Activated gamma-delta T cell (primary cell): ENCODE results near the gene CCDC93.
"Not testable (repeated sequence)": the region's sequence is repeated elsewhere in the genome, so short reads cannot be mapped to it uniquely, and the experiment has no call there.

Experiments used
- DNase-seq: peaks from one replicate; lab custom pipeline; 2025; lab: John Stamatoyannopoulos, UW

Gene CCDC93

GRCh38 chr2:117956036-117956796 is 57.7 kb downstream of the CCDC93 start:
- DNase-seq, result no peak

DNA sequence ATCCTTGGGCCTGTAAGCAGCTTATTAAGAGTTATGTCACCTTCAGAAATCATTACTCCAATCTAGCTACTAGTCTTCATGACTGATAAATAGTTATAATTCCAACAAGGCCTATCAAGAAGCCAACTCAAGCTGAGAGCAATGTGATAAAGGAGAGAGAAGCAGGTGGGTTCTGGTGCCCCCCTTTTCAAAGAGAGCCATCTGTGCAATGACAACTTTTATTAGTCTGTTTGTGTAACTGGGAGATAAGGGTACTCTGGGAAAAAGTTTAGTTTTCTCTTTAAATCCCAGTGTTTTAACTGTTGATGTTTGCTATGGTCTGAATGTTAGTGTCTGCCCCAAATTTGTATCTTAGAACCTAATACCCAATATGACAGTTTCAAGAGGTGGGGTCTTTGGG is 60.6 kb downstream of the CCDC93 start:
- no peak for DNase-seq

DNA sequence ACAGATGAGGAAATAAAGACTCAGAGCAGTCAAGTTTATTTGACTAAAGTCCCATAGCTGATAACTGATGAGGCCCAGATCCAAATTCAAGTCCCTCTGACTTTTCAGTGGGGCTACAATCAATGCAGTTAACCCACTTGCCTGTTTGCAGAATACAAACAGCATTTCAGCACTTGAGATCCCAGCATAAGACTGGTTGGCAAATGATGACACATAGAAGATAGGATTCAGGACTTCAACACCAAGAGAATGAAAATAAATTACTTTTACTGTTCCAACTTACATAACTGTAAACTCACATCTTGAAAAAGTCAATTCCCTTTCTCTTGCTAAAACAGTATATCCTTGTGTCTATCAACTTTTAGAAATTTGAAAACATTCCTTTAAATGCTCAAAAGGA is 61.2 kb downstream of the CCDC93 start:
- DNase-seq, result no peak

- DNase-seq, result no peak
These were observed 61.6 kb downstream of the CCDC93 start for GRCh38 chr2:117952228-117952627.

DNA sequence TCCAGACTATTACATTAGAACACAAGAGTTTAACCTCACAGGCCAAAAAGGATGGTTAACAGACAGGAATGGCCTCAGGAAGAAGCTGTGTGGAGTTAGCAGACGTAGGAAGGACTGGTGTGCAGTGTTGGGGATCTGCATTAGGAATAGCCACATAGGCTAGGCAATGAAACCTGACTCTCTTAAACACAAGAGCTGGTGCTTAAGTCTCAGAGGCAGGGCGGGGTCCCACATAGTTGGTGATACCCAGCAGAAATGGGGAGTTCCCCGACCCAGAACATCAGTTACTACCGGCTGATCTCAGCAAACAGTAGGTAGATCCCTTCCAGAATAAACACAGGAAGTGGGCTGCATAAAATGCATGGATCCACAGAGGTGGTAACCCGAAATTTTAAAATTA is 64.1 kb downstream of the CCDC93 start:
- DNase-seq, result no peak

GRCh38 chr2:117948615-117949014 is 65.3 kb downstream of the CCDC93 start:
- DNase-seq, result no peak

DNA sequence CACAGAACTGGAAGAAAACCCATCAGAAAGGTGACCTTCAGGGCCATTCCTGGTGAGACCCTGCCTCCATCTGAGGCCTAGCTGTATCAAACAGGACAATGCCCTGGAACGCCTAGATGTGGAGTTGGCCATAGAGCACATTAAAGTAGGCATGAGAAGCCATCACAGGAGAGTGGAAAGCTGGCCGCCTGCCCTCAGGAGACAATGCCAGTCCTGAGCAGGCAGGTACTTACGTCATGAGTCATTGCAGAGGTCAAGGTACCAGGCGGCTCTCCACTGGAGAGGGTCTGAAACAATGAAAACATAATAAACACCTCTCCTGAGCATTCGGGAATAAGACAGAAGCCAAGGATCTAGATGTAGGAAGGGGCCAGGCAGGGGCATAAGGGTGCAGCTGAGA is 68.6 kb downstream of the CCDC93 start:
- DNase-seq, result no peak

- DNase-seq, result no peak
These were observed 69.1 kb downstream of the CCDC93 start for GRCh38 chr2:117944816-117945215.

- DNase-seq, result no peak
These were observed 70.7 kb downstream of the CCDC93 start for GRCh38 chr2:117943013-117943672.

DNA sequence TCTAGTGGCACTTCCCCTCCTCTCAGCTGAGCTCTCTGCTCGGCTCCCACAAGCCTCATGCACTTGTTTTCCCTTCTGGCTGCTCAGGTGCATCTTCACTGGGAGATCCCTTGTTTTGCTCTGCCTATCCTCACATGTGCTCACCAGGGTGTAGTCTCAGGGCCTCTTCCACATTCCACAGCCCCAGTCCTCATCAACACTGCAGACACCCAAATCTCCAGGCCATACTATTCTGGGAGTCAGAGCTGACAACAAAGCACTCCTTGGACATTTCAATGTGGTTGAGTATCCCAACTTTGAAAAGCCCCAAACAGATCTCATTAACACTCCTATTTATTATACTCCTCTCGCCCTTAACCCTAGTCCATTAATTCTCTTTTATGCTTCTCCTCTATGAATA is 71.3 kb downstream of the CCDC93 start:
- no peak for DNase-seq

DNA sequence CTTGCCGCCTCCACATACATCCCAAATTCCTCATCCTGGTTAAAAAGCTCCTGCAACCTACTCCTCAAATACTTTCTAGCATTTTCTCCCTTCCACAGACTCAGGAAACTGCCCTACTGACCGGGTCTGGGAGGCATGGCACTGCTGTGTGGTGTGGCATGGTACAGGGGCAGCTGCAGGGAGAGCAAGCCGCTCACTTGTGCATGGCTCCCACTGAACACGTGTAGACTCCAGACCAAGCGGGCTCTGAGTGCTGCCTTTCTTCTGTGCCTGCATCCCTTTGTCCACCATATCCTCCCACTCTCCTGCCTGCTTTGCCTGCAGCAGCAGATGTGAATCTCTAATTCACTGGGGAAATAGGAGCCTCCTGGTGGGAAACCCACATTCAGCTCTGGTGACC is 72.2 kb downstream of the CCDC93 start:
- DNase-seq, result no peak

- no peak for DNase-seq
These were observed 73.4 kb downstream of the CCDC93 start for GRCh38 chr2:117940436-117940835.

- no peak for DNase-seq
These were observed 75.3 kb downstream of the CCDC93 start for GRCh38 chr2:117938611-117939010.

- no peak for DNase-seq
These were observed 76.9 kb downstream of the CCDC93 start for GRCh38 chr2:117936871-117937428.

DNA sequence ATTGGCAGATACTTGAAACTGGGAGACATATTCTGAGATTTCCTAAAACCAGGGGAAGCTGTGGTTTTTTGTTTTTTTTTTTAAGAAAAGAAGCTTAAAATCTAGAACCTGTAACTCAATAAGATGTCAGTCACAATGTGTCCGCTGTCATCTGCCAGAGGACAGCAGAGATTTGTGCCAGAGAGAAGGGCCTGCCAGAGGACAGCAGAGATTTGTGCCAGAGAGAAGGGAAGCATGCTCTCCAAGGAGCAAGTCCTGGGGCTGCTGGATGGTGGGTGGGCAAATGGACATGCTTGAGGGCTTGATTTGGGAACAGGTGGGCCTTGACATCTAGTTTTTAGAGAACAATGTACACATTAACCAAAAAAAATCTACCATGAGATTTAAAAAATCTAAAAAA is 77.9 kb downstream of the CCDC93 start:
- DNase-seq, result no peak

DNA sequence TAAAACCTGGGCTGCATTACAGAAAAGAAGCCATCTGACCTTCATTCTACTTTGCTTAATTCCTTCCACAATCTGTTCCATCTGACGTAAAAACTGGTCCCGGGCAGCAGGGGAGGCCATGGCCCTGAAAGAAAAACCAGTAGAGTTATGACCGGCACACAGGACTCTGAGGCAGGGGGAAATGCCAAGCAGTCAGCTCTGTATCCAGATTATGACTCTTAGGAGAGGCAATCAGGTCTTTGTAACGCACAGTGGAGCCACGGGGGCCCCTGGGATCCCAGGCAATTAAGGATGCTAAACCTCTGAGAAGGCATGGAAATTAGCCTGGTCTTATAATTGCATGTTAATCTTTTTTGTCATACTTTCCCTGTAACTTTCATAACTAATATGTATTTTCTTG is 78.4 kb downstream of the CCDC93 start:
- no peak for DNase-seq

DNA sequence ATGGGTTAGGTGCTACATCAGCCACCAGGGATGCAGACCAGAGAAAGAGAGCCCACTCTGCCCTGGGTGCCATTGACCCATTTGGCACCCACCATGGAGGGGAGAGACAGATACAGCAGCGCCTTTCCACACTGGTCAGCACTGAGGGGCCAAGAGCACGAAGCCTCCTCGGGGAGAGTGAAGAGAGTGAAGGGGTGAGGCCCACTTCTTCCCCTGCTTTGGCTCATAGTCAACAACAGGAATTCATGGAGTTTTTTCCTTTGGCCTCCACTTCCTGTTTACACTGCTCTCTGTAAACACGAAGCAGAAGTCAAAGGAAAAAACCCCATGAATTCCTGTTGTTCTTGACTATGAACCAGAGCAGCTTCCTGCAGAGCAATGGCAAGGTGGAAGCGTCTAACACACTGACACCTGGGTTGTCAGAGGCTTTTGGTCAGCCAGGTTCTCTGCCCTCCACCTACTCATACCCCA is 80.0 kb downstream of the CCDC93 start:
- no peak for DNase-seq

DNA sequence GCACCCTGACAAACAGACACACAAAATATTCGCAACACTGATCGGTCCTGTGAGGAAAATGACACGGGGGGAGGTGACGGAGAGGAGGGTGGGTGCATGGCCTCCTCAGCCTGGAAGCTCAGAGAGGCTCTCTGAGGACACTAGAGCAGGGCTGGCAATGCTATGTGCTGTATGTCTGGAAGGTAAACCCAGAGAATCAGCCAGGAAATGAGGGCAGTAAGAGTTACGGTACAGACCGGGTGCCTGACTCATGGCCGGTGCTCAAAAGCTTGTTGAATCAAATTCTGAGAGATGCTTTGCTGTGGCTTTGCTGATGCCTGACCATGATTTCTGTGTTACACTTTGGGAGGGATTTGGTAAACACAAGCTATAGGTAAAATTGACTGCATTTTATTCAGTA is 81.9 kb downstream of the CCDC93 start:
- no peak for DNase-seq

GRCh38 chr2:117931266-117931665 is 82.6 kb downstream of the CCDC93 start:
- no peak for DNase-seq

DNA sequence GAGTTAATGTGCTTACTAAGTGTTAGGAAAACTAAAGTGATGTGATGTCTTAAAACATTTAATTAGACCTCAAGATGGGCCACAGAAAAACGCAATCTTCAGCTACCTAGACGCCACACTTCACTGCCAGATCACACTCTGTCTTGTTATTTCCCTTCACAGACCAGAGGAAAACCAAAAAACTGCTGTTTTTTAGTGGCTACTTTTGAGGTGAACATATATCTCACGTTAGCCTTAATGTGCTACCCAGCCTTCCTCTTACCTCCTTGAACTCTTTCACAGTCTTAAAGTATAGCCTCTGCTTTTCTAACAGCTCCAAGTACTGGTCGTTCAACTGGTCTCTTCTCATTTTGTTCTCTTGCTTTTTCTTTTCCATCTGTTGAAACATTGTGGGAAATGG is 83.1 kb downstream of the CCDC93 start:
- DNase-seq, result no peak

- DNase-seq, result not testable (repeated sequence)
These were observed 90.4 kb downstream of the CCDC93 start for GRCh38 chr2:117923471-117923870.

DNA sequence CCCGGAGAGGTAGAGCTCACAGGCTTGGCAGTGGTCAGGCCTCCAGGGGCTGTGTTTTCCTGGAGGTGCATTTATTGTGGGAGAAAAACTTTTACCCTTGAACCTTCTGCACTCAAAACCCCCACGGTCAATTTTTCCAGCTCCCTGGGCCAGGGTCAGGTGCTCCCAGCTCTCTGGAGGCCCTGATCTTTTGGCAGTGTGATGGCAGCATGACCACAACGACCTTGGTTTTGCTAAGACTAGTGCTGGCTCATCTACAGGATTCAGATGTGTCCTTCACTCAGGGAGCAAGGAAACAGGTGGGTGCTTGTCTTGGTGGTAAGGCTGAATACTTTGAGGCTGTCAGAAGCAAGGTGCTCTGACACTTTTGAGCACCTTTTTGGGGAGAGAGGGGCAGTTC is 92.3 kb downstream of the CCDC93 start:
- DNase-seq, result no peak

DNA sequence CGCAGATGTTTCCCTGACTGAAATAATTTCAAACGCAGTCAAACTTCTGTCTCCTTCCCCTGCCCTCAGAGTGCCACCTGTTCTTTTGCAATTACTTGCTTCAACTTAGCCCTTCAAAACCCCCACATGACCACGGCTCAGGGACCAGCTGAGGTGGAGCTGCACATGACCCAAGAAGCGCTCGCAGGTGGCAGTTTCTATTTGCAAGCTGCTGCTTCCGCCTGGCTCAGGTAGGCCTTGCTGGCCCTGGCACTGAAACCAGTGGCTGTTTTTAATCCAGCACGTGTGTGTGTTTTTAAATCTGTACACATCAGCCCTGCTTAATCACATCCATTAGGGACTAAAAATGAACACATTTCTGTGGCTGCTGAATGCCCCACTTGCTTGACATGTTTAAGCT is 95.3 kb downstream of the CCDC93 start:
- no peak for DNase-seq
